C4-2B (cell line): Measurements from ENCODE around the gene PPP4R3B.

Experiments
- H3K27ac ChIP-seq: fragments of 450-650 bp; 2 replicates; pipeline ENCODE4 v1.5.1; 2017
- CTCF ChIP-seq: fragments of 450-650 bp; conservative IDR thresholded peaks from 2 replicates; pipeline ENCODE4 v1.5.1; 2017; ENCODE audit warnings: mild to moderate bottlenecking
- ZFX ChIP-seq: fragments of 450-650 bp; IDR thresholded peaks from 2 replicates; pipeline ENCODE4 v1.6.1; 2017

The PPP4R3B gene

DNA sequence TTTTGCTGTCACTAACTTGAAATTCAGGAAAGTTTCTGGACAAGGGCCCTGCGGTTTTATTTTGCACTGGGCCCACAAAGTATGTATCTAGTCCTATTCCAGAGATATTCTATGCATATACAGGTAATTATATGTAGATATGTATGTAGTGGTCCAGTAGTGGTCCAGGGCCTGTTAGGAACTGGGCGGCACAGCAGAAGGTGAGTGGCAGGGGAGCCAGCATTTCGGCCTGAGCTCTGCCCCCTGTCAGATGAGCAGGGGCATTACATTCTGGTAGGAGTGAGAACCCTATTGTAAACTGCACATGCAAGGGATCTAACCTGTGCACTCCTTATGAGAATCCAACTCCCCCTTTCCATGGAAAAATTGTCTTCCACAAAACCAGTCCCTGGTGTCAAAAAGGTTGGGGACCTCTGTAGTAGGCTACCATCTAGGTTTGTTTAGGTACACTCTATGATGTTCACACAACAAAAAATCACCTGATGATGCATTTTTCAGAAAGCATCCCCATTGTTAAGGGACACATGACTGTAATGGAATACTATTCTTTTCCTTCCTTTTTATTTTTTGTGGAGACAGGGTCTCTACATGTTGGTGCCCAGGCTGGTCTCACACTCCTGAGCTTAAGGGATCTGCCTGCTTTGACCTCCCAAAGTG is 2.8 kb upstream of the PPP4R3B start:
- no peak for TF ChIP-seq ZFX
- peak; percentile 39 for TF ChIP-seq CTCF
- H3K27ac ChIP-seq, result no peak overlapping the region

DNA sequence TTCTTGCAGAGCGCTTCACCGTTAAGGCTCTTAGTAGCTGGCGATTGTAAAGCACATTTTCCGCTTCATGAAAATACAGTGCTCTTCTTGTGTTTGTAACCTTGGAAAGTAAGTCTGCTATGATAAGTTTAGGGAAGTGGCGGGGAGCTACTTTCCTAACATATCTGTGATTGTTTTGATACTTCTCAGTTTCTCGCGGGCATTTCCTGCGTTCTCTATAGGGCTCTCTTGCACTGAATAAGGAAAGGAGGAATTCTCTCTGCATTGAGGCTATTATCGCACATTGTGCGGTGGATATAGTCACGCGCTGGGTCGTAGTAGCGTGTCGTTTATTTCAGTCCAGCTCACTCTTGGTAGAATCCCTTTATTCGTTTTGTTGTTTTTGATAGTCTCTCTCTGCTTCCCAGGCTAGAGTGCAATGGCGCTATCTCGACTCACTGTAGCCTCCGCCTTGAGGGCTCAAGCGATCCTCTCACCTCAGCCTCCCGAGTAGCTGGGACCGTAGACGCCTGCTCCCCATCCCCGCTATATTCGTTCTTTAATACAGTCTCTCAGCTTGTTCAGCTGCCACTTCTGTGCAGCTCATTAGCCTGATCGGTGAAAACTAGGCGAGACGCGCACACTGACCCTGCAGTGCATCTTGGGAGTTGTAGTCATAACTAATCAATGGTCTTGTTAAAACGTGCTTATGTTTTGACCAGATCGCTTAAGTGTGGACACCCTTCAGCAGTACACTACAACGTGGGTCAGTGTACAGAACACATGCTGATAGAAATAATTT is 1.0 kb upstream of the PPP4R3B start:
- peak overlapping the region; percentile 99 for H3K27ac ChIP-seq
- TF ChIP-seq ZFX, result no peak

DNA sequence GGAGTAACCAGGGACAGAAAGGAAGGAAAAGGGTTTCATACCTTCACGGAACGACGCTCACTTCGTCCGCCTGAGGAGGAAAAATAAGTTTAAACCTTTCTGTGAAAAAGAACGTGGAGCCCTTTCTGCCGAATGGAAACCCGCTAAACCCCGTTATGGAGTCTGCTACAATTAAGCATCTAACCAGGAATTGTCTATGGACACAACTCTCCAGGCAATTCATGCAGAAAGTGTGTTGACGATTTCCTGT is 528 bp upstream of the PPP4R3B start:
- peak overlapping the region; percentile 99 for H3K27ac ChIP-seq
- TF ChIP-seq CTCF (no peak; the same call in 1 of the 2 replicates), ZFX (no peak)

DNA sequence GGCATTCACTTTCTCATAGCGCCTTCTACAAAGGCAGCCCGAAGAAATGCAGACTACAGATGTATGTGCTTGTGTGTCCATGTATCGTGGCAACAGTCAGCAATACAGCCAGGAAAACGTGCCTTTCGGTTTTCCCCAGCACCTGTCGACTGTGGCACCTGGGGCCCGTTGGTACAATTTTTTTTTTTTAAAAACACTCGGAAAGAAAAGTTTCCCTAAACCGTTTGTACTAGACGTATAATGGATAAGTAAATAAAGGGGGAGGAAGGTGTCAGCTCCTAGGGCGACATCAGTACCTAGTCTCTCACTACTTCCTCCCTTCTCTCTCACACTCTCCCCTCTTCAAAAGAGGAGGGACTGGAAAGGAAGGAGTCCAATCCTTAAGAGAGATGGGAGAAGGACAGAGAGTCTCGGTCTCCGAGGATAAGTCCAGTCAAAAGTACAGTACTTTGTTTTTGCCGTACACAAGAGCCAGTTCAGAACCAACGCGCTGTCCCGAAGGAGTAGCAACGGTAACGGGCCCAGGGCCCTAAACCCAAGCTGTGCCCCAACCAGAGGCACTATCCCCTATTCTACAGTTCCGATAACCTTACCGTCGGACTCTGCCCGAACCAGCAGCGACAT is 759 bp downstream of the PPP4R3B start:
- TF ChIP-seq ZFX (no peak), CTCF (no peak)
- peak overlapping the region; percentile 99 for H3K27ac ChIP-seq

GRCh38 chr2:55611997-55612396 is 5.4 kb downstream of the PPP4R3B start:
- no peak overlapping the region for H3K27ac ChIP-seq
- TF ChIP-seq ZFX, result no peak
- no peak for TF ChIP-seq CTCF

GRCh38 chr2:55610954-55611743 is 6.3 kb downstream of the PPP4R3B start:
- H3K27ac ChIP-seq, result no peak overlapping the region
- TF ChIP-seq ZFX (no peak), CTCF (no peak)

GRCh38 chr2:55609938-55610578 is 7.4 kb downstream of the PPP4R3B start:
- TF ChIP-seq ZFX, result no peak
- TF ChIP-seq CTCF, result no peak
- H3K27ac ChIP-seq, result no peak overlapping the region
